GM19023 (cell line): ENCODE measurements around the gene CD84.
A peak's percentile ranks its signal among the peaks of the same experiment; 100 is the strongest.
"Not testable (repeated sequence)": the region's sequence is repeated elsewhere in the genome, so short reads cannot be mapped to it uniquely, and the experiment has no call there.

Experiments used
- ATAC-seq: cut with Tn5 transposase; IDR thresholded peaks from one replicate; pipeline ENCODE4 v1.9.1; 2021; ENCODE audit warnings: mild to moderate bottlenecking, moderate library complexity; ENCODE audit not compliant: unreplicated experiment

CD84 gene

GRCh38 chr1:160610569-160611242 is 31.4 kb upstream of the CD84 start:
- no peak for ATAC-seq

GRCh38 chr1:160608941-160609340 is 29.6 kb upstream of the CD84 start:
- no peak for ATAC-seq

- no peak for ATAC-seq
Observed at GRCh38 chr1:160608514-160608913, 29.2 kb upstream of the CD84 start.

GRCh38 chr1:160608057-160608456 is 28.8 kb upstream of the CD84 start:
- ATAC-seq = no peak

GRCh38 chr1:160607672-160608032 is 28.4 kb upstream of the CD84 start:
- ATAC-seq = no peak

DNA sequence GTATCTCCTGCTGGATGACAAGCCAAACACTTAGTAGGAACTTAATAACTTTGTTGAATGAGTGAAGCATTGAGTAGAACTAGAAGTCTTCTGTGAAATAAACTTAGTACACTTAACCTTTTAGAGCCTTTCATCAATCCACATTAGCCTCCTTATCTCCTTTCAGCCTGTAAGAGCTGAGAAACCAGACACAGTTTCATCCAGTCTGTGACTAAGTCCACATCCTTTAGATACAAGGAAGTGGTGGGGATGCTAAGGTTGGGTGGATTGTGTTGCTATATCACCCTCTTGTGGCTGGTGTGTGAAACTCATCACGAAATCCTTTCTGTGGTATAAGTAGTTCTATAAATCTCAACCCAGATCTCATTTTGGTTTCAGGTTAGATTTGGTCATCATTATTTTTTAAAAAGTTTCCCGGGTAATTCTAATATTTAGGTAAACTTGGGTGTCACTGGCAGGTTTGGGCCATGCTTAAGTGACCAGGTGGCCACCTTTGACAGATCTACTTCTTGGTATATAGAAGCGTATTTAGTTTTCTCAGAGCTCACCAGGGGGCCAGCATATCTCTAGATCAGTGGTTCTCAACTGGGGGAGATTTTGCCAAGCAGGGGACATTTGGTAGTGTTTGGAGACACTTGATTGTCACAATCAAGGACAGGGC is 27.8 kb upstream of the CD84 start:
- ATAC-seq = peak; percentile 54

- ATAC-seq = no peak
Observed at GRCh38 chr1:160606611-160607010, 27.3 kb upstream of the CD84 start.

DNA sequence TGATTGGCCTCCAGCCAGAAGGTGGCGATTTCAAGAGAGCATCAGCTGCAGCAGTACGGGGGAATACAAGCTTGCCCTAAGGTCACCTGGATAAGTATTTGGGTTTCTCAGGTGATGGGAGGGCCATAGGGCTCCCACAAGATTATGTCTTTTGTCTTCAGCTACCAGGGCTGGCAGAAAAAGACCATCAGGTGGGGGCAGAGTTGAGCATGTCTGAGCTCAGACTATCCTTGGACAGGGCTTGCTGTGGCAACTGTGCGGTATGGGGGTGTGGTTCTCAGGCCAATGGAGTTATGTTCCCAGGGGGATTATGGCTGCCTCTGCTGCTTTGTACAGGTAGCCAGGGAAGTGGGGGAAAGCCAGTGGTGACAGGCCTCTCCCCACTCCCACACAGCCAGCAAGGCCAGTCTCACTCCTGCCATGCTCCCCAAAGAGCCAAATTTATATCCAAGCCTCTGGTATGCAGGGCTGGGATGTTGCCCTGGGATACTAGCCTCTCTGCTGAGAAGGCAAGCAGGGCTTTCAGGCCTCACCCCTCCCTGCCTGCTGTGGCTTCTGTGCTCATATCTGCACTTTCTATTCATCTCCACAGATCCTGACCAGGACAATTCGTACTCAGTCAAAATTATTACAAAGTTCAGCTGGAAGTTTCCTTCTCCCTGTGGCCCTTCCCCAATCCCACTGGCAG is 26.6 kb upstream of the CD84 start:
- peak; percentile 37 for ATAC-seq

- no peak for ATAC-seq
Observed at GRCh38 chr1:160605205-160605604, 25.9 kb upstream of the CD84 start.

GRCh38 chr1:160597705-160598104 is 18.4 kb upstream of the CD84 start:
- no peak for ATAC-seq

GRCh38 chr1:160597051-160597450 is 17.8 kb upstream of the CD84 start:
- ATAC-seq = no peak

- no peak for ATAC-seq
Observed at GRCh38 chr1:160590488-160590887, 11.2 kb upstream of the CD84 start.

GRCh38 chr1:160588468-160588867 is 9.2 kb upstream of the CD84 start:
- no peak for ATAC-seq

DNA sequence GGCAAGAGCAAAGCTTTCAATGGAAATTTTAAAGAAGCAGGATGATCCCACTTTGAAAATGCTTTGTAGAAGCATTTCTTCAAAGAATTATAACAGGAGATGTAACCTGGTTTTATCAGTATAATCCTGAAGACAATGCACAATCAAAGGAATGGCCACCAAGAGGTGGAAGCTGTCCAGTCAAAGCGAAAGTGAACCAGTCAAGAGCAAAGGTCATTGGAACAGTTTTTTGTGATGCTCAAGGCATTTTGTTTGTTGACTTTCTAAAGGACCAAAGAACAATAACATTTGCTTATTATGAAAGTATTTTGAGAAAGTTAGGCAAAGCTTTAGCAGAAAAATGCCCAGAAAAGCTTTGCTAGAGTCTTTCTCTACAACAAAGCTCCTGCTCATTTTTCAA is 5.5 kb upstream of the CD84 start:
- ATAC-seq = no peak

DNA sequence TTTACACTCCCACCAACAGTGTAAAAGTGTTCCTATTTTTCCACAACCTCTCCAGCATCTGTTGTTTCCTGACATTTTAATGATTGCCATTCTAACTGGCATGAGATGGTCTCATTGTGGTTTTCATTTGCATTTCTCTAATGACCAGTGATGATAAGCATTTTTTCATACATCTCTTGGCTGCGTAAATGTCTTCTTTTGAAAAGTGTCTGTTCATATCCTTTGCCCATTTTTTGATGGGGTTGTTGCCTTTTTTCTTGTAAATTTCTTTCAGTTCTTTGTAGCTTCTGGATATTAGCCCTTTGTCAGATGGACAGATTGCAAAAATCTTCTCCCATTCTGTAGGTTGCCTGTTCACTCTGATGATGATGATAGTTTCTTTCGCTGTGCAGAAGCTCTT is 3.7 kb upstream of the CD84 start:
- ATAC-seq = not testable (repeated sequence)

- no peak for ATAC-seq
Observed at GRCh38 chr1:160581961-160582360, 2.7 kb upstream of the CD84 start.

DNA sequence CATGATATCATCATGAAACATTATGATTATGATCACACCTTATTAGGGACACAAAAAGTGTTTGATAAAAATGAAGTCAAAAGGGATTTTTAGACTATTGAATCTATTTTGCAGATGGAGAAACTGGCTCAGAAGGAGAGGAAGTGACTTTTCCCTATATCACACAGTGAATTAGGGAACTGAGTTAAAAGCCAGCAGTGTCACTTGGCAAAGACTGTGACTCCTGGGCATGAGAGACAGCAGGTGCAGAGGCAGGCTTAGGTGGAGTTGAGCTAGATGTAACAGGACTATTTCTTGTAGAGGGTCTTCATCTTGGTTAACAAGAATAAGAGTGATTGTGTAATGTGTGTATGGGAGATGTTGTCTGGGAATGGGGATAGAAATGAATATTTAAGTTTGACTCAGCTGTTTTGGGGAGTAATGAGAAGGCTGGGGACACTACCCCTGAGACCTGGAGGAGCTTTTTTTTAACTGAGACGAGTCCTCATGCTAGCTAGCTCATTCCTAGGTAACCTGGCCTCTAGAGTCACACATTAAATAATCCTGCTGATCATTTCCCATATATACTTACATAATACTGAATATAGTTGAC is 1.0 kb upstream of the CD84 start:
- no peak for ATAC-seq

GRCh38 chr1:160578525-160579191 is 638 bp downstream of the CD84 start:
- no peak for ATAC-seq

DNA sequence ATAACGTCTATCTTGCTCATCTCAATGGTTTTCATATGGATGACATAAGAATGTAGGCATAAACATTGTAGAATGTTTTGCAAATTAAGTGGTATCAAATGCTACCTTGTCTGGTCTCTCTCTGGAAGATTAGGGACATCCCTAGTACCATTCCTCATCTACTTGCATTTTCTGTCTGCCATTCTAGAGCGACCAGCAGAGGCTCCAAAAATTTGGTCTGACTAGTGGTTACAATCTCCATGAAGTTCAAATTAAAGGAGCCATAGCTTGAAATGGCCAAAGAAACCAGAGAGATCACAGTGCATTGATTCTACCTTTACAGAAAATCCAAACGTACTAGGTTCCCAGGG is 1.1 kb downstream of the CD84 start:
- no peak for ATAC-seq

DNA sequence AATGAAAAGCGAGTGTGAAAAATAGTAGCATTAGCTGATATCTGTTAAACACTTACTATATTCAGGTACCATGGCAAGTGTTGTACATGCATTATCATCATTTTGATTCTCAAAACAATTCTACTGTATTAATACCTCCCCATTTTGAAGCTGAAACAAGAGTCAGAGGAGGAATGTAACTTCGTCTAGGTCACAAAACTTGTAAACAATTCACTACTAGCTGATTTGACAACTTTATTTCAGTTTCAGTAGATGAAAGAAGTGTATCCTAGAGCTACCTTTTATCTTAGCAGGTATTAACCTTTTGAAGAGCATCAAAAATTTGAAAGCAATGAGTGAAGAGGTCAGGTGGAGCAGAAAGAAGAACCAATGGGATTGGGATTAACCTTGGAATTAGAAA is 1.6 kb downstream of the CD84 start:
- ATAC-seq = no peak

- no peak for ATAC-seq
Observed at GRCh38 chr1:160576884-160577283, 2.4 kb downstream of the CD84 start.
